ENCODE data around the gene IQCF5.
"Not testable (repeated sequence)": the region's sequence is repeated elsewhere in the genome, so short reads cannot be mapped to it uniquely, and the experiment has no call there.

Gene IQCF5

GRCh38 chr3:51873876-51874275, 1.5 kb downstream of the IQCF5 start:
- no peak for DNase-seq
- intact Hi-C loops (cut with DNase I) = no loop called here

GRCh38 chr3:51873253-51873766, 2.1 kb downstream of the IQCF5 start:
- intact Hi-C loops (cut with DNase I) = no loop called here
- DNase-seq = no peak

- no peak for DNase-seq
- intact Hi-C loops (cut with DNase I) = no loop called here
Measured at GRCh38 chr3:51869304-51869703, 6.1 kb downstream of the IQCF5 start.

GRCh38 chr3:51868896-51869295, 6.5 kb downstream of the IQCF5 start:
- intact Hi-C loops (cut with DNase I); DNase-seq: not testable (repeated sequence)

GRCh38 chr3:51862886-51863285, 12.5 kb downstream of the IQCF5 start:
- no peak for DNase-seq
- intact Hi-C loops (cut with DNase I) = no loop called here

- intact Hi-C loops (cut with DNase I) = no loop called here
- DNase-seq = no peak
Measured at GRCh38 chr3:51860703-51861665, 14.4 kb downstream of the IQCF5 start, which contains the start of gene IQCF2. Gene IQCF2 (plus strand): TSS chr3:51861615. CDS start chr3:51861667, 52 bp downstream.

- DNase-seq; intact Hi-C loops (cut with DNase I): not testable (repeated sequence)
Measured at GRCh38 chr3:51855411-51855810, 20.0 kb downstream of the IQCF5 start.

GRCh38 chr3:51845129-51845528, 30.3 kb downstream of the IQCF5 start:
- intact Hi-C loops (cut with DNase I) = no loop called here
- DNase-seq = no peak

- intact Hi-C loops (cut with DNase I) = no loop called here
- DNase-seq = no peak
Measured at GRCh38 chr3:51836606-51837005, 38.8 kb downstream of the IQCF5 start.

GRCh38 chr3:51830836-51831385, 44.5 kb downstream of the IQCF5 start:
- no peak for DNase-seq

GRCh38 chr3:51830345-51830744, 45.1 kb downstream of the IQCF5 start:
- no peak for DNase-seq
- intact Hi-C loops (cut with DNase I) = no loop called here

More at GRCh38 chr3:51830836-51831385, 44.5 kb downstream of the IQCF5 start:
- intact Hi-C loops (cut with DNase I) = no loop called here

- DNase-seq = no peak
- intact Hi-C loops (cut with DNase I) = no loop called here
Measured at GRCh38 chr3:51828297-51828696, 47.1 kb downstream of the IQCF5 start.
